ENCODE data around the gene PTCD1.

The PTCD1 gene

GRCh38 chr7:99438573-99439480 lies at the start of gene PTCD1, which contains the start of gene CPSF4:
PTCD1 (minus strand) TSS chr7:99438798; CDS start chr7:99435242, 3,556 bp downstream.
CPSF4 (plus strand) TSS chr7:99438943; CDS start chr7:99439083, 140 bp downstream.
- peak; percentile 87 for DNase-seq

GRCh38 chr7:99485094-99485493 lies 46.5 kb upstream of the PTCD1 start:
- DNase-seq, result no peak

- no peak for DNase-seq
Measured at GRCh38 chr7:99478464-99479440, 40.2 kb upstream of the PTCD1 start.

GRCh38 chr7:99476107-99476506 lies 37.5 kb upstream of the PTCD1 start:
- no peak for DNase-seq

- DNase-seq, result peak; percentile 30
Measured at GRCh38 chr7:99473315-99473596, 34.7 kb upstream of the PTCD1 start.

- DNase-seq, result peak; percentile 92
Measured at GRCh38 chr7:99472561-99473314, 34.1 kb upstream of the PTCD1 start, which contains the start of gene ZNF789. ZNF789 (plus strand) TSS chr7:99472890; CDS start chr7:99476457, 3,567 bp downstream.

- no peak for DNase-seq
Measured at GRCh38 chr7:99469381-99470065, 30.9 kb upstream of the PTCD1 start.

- no peak for DNase-seq
Measured at GRCh38 chr7:99468336-99468918, 29.8 kb upstream of the PTCD1 start.

GRCh38 chr7:99465421-99465768 lies 26.8 kb upstream of the PTCD1 start:
- DNase-seq, result no peak

- no peak for DNase-seq
Measured at GRCh38 chr7:99461221-99461620, 22.6 kb upstream of the PTCD1 start.

GRCh38 chr7:99460651-99461050 lies 22.1 kb upstream of the PTCD1 start:
- peak; percentile 6 for DNase-seq

GRCh38 chr7:99459087-99459486 lies 20.5 kb upstream of the PTCD1 start:
- DNase-seq, result no peak

- DNase-seq, result no peak
Measured at GRCh38 chr7:99457650-99458493, 19.3 kb upstream of the PTCD1 start.

- no peak for DNase-seq
Measured at GRCh38 chr7:99457050-99457649, 18.6 kb upstream of the PTCD1 start.

- DNase-seq, result no peak
Measured at GRCh38 chr7:99456288-99456687, 17.7 kb upstream of the PTCD1 start.

GRCh38 chr7:99455874-99456273 lies 17.3 kb upstream of the PTCD1 start:
- DNase-seq, result no peak

GRCh38 chr7:99453105-99453504 lies 14.5 kb upstream of the PTCD1 start:
- no peak for DNase-seq

- DNase-seq, result no peak
Measured at GRCh38 chr7:99452541-99452940, 13.9 kb upstream of the PTCD1 start.

- DNase-seq, result no peak
Measured at GRCh38 chr7:99451936-99452335, 13.3 kb upstream of the PTCD1 start.

- DNase-seq, result peak; percentile 20
Measured at GRCh38 chr7:99449326-99449725, 10.7 kb upstream of the PTCD1 start.
